ENCODE data around the gene TACR1.

TACR1 gene

GRCh38 chr2:75042823-75043222 lies 156.5 kb downstream of the TACR1 start:
- no peak for DNase-seq

GRCh38 chr2:75041731-75042600 lies 157.4 kb downstream of the TACR1 start:
- no peak for DNase-seq

GRCh38 chr2:75041226-75041625 lies 158.1 kb downstream of the TACR1 start:
- no peak for DNase-seq

- no peak for DNase-seq
Measured at GRCh38 chr2:75035444-75036353, 163.6 kb downstream of the TACR1 start.

GRCh38 chr2:75033516-75033915 lies 165.8 kb downstream of the TACR1 start:
- DNase-seq = no peak

GRCh38 chr2:75031906-75032803 lies 167.2 kb downstream of the TACR1 start:
- no peak for DNase-seq

- DNase-seq = no peak
Measured at GRCh38 chr2:75031171-75031570, 168.1 kb downstream of the TACR1 start.

GRCh38 chr2:75030218-75031009 lies 168.9 kb downstream of the TACR1 start:
- no peak for DNase-seq

GRCh38 chr2:75027886-75028285 lies 171.4 kb downstream of the TACR1 start:
- no peak for DNase-seq

GRCh38 chr2:75025633-75026380 lies 173.5 kb downstream of the TACR1 start:
- DNase-seq = no peak

GRCh38 chr2:75025216-75025615 lies 174.1 kb downstream of the TACR1 start:
- DNase-seq = no peak

GRCh38 chr2:75023666-75024455 lies 175.5 kb downstream of the TACR1 start:
- peak; percentile 12 for DNase-seq

- DNase-seq = no peak
Measured at GRCh38 chr2:75022516-75022915, 176.8 kb downstream of the TACR1 start.

GRCh38 chr2:75021672-75022071 lies 177.6 kb downstream of the TACR1 start:
- no peak for DNase-seq

GRCh38 chr2:75020476-75020875 lies 178.8 kb downstream of the TACR1 start:
- no peak for DNase-seq

GRCh38 chr2:75019790-75020189 lies 179.5 kb downstream of the TACR1 start:
- no peak for DNase-seq

- DNase-seq = no peak
Measured at GRCh38 chr2:75018162-75018561, 181.2 kb downstream of the TACR1 start.

GRCh38 chr2:75012080-75012479 lies 187.2 kb downstream of the TACR1 start:
- DNase-seq = no peak

GRCh38 chr2:75010571-75010970 lies 188.7 kb downstream of the TACR1 start:
- no peak for DNase-seq

GRCh38 chr2:75007819-75008218 lies 191.5 kb downstream of the TACR1 start:
- DNase-seq = peak; percentile 93
